ENCODE results near the gene GLCCI1.

- no peak for TF ChIP-seq POLR2A (IDR thresholded peaks at IDR 0.05)
- TF ChIP-seq CTCF (IDR thresholded peaks at IDR 0.05): no peak
Measured at GRCh38 chr7:7978860-7979259, 10.3 kb downstream of the GLCCI1 start.
